HG02759 (cell line): ENCODE results near the gene PCSK6.
"Not testable (repeated sequence)": the region's sequence is repeated elsewhere in the genome, so short reads cannot be mapped to it uniquely, and the experiment has no call there.

Source experiments
- ATAC-seq: cut with Tn5 transposase; IDR thresholded peaks from one replicate; pipeline ENCODE4 v1.9.1; 2021; ENCODE audit warnings: mild to moderate bottlenecking, moderate library complexity; ENCODE audit not compliant: unreplicated experiment

The PCSK6 gene

GRCh38 chr15:101463696-101464095 lies 25.8 kb downstream of the PCSK6 start:
- not testable (repeated sequence) for ATAC-seq

DNA sequence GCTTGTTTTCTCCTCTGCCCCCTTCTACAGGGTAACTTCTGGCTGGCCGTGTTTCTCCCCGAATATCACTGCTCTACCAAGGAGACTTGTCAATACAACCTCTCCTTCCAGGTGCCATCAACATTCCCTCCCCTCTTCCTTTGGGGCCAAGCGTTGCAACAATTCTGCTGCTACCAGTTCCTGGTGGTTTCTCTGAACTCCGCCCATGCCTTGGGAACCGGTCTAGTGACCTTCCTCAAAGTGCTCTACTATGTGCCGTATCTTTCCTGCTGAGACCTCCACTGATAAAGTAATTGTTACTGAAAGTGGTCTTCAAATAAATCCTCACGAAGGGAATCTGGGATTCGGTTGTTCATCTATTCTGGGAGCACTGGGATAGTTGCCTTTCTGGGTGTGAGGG lies 26.2 kb downstream of the PCSK6 start:
- no peak for ATAC-seq

GRCh38 chr15:101461097-101461496 lies 28.4 kb downstream of the PCSK6 start:
- ATAC-seq = no peak

- no peak for ATAC-seq
Observed at GRCh38 chr15:101459579-101460300, 29.8 kb downstream of the PCSK6 start.

GRCh38 chr15:101458908-101459578 lies 30.5 kb downstream of the PCSK6 start:
- ATAC-seq = no peak

DNA sequence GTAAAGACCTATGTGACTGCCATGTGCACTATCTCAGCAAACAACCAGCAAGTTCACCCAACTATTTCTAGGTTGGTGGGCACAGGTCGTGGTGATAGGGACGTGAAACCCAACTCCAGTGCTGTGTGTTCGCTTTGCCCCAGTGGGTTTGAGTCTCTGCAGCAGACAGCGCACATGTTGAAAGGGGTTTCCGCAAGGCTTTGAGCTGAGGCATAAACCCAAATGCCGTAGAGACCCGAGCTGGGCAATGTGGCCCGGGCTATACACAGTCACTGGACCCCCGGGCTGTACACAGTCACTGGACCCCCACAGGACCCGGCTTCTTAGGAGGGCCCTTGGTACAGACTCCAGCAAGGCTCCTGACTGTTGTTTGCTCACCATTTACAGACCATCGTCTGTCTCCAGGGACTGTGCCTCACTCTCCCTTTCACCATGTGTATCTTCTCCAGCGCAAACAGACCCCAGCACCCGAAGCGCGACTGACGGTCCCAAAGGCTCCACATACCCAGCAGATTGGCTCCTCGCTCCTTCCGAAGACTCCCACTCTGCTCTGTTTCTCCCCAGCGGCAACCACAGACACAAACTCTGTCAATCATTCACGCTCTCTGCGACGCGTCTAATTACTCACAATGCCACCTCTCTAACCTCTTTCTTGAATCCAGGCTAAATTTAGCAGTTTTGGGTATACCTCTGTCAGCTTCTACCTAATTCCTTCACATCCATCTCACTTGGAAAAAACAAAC lies 31.2 kb downstream of the PCSK6 start:
- no peak for ATAC-seq

DNA sequence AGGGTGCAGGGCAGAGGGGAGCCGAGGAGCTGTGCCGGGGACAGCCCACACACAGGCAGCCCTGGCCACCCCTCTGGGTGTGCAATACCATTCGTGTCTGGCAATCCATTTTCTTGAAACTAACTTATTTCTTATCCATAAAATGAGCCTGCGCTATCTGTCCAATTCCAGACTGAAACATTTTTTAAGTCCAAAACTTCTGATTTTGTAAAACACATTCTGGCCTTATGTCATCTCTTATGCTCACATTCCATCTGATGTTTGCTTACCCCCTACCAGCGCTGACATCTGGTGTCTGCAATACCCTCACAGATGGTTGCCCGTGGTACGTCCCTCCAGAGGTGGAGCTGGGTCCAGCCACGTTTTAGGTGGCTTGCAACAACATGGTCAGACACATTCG lies 31.8 kb downstream of the PCSK6 start:
- no peak for ATAC-seq

DNA sequence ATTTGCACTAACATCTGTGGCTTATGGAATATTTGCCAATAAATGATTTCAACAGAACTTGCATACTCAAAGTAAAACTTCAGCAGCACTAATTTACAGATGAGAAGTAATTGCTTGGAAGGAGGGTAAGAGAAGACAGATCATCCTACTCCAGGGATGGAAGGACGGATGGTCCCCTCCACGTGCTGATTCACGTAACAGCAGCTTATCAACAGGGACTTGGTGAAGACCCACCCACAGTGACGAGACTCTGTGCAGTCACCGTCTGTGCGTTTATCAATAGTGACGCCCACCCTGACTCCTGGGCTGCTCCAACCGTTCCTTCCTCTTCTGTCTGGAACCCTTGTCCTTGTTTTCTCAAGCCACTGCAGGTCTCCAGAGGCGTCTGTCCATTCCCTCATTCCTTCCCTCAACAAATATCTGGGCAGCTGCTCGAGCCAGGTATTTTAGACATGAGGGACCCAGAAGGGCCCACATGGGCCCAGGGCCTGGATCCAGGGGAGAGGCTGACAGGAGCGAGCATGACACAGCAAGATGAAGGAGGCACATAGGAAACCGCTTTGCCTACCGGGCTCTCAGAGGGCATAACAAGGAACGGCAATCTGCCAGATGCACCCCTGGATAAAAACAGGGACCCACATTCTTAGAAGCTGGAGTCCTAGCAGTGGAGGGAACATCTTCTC lies 33.3 kb downstream of the PCSK6 start:
- ATAC-seq = no peak

GRCh38 chr15:101455291-101456025 lies 34.0 kb downstream of the PCSK6 start:
- no peak for ATAC-seq

GRCh38 chr15:101454781-101455180 lies 34.7 kb downstream of the PCSK6 start:
- ATAC-seq = not testable (repeated sequence)

DNA sequence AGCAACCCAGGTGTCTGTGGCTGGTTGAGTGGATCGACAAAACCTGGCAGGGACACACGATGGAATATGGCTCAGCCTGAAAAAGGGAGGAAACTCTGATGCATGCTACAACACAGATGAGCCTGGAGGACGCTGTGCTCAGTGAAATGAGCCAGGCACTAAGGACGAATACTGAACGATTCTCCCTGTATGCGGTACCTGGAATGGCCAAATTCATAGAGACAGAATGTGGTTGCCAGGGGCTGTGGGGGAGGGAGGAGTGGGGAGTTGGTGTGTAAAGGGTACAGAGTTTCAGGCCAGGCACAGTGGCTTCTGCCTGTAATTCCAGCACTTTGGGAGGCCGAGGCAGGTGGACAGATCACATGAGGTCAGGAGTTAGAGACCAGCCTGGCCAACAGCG lies 35.1 kb downstream of the PCSK6 start:
- ATAC-seq = no peak

DNA sequence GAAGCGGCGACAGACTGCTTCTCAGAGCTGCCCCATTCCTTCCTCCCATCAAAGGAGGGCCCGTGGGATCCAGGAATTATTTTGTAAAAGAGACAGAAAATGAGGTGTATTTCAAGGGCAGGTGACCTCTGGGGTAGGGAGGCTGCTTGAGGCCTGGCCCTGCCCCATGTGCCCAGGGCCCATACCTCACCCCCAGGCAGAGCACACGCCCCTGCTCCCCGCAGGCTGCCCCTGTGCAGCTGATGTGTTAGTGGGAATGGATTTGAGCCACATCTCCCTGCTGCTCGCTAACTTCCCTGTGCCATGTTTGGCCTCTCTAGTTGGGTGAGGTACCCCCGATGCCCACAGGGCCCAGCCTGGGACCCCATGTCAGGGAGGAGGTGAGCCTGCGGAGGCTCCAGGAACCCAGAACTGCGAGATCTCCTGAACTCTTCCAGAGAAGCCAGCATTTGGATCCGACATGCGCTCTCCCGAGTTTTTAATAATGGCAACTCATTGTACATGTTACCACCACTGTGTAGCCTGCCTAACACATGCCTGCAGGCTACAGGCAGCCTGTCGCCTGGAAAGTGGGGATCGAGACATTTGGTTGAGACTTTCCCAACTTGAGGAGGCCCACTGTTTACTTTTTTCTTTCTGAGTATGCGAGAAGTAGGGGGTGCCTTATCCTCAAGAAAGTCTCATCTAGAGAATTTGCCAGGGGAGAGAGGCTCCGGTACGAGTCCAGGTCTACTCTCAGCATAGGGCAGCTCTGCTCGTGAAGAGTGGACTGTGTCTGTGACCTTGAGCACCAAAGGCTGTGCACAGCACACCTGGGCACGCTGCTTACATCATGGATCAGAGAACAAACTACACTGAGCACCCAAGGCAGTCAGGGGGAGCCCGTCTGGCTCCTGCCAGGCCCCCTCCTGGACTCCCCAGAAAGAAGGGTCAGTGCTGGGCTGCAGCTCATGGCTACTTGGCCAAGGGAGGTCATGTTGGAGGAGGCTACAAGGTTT lies 36.1 kb downstream of the PCSK6 start:
- ATAC-seq = no peak

- ATAC-seq = no peak
Observed at GRCh38 chr15:101452572-101452971, 36.9 kb downstream of the PCSK6 start.

DNA sequence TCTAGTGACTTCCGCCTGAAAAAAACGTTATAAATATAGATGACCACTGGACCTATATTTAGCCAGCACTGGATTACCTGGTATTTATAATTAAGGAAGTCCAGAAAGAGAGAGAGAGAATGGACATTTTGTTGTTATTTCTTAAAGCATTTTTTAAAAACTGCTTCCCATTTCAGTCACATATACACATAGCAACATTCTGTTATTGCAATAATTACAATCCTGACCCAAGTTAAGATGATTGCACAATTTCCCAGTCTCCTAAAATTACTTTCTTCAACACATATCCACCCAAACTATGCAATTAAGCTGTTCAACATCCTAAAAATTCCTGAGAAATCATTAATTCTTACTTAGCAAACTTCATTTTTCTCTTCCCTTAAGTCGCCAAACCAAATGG lies 37.7 kb downstream of the PCSK6 start:
- ATAC-seq = no peak

GRCh38 chr15:101451266-101451799 lies 38.2 kb downstream of the PCSK6 start:
- ATAC-seq = no peak

- no peak for ATAC-seq
Observed at GRCh38 chr15:101450403-101451265, 38.9 kb downstream of the PCSK6 start.

DNA sequence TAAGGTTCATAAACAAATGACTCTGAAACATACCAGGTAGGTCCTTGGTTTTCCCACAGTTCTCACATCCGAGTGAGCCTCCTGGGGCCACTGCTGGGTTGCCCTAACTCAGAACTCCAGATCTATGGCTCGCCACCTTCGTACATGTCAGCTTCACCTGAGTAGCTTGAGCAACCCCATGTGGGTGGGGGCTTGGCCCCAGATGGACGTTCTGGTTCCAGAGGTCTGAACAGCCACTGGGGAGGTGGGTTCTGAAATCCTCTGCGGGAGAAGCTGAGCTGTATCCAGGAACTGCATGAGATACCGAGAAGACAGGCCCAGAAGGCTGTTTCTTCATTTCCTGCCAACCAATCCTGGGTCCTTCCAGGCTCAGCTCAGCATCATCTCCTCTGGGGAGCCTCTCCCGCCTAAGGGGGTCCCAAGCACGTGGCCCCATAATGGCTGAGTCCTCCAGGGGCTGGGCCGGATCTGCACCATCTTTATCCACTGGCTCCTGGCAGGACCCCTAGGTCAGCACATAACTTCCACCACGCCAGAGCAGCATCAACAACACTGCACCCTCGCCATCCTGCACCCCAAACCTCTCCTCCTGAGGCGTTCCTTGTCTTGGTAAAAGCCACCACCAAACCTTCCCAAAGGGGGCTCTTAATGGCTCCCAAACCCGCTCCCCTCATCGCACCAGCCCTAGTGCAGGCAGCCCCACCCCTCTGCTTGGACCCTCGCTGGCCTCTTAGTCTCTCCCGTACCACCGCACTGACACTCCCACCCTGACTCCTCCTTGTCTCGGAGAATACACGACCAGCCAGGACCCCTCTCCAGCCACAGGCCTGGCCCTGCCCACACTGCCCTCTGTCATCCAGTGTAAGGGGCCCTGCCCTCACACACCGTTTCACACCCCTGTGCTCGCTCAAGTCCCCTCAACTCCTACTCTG lies 39.8 kb downstream of the PCSK6 start:
- no peak for ATAC-seq
